Keratinocyte (primary cell): Measurements from ENCODE around the gene LRRC42. TPM values are rescaled to one million over a fixed set of nuclear protein-coding genes. Genes with fewer than 3 reads are reported as not detected.

Experiments used
- DNase-seq: peaks from one replicate; pipeline ENCODE4 v3.0.0-alpha.2; 2011; ENCODE audit warnings: low read depth, missing footprints, low spot score
- FAIRE-seq: peaks from 2 replicates; lab custom pipeline; 2011; peaks lifted over from hg19 to GRCh38; lab: Jason Lieb, UNC
- H2AFZ ChIP-seq: 2 replicates; pipeline ENCODE4 v1.6.0; 2012; ENCODE audit warnings: low read length, control low read depth, inconsistent platforms; ENCODE audit not compliant: control insufficient read depth
- H3K27ac ChIP-seq: 2 replicates; pipeline ENCODE4 v1.5.1; 2011; ENCODE audit warnings: low read length; ENCODE audit not compliant: control insufficient read depth, insufficient read depth
- H3K27me3 ChIP-seq: 3 replicates; pipeline ENCODE4 v1.6.0; 2011; ENCODE audit warnings: low read length; ENCODE audit not compliant: control insufficient read depth, insufficient read depth; ENCODE audit errors: extremely low read depth
- H3K36me3 ChIP-seq, 2 experiments: 2 replicates in 1 of 2; 3 replicates in 1 of 2; pipeline ENCODE4 v1.5.1; 2011; ENCODE audit warnings: low read length in 2 of 2, mild to moderate bottlenecking in 1 of 2; ENCODE audit not compliant: control insufficient read depth in 2 of 2, insufficient read depth in 2 of 2; ENCODE audit errors: extremely low read depth in 1 of 2
- H3K4me1 ChIP-seq: 3 replicates; pipeline ENCODE4 v1.5.1; 2011; ENCODE audit warnings: low read length; ENCODE audit not compliant: control insufficient read depth, insufficient read depth; ENCODE audit errors: extremely low read depth
- H3K4me2 ChIP-seq: 3 replicates; pipeline ENCODE4 v1.6.0; 2011; ENCODE audit warnings: low read depth, low read length; ENCODE audit not compliant: control insufficient read depth, insufficient read depth; ENCODE audit errors: extremely low read depth
- H3K4me3 ChIP-seq, 3 experiments: fragments of 200-600 bp in 1 of 3; sonication (generic) in 1 of 3; 2 replicates in 2 of 3; 3 replicates in 1 of 3; pipeline ENCODE4 v1.5.1; 2011 to 2016; ENCODE audit warnings: low read length in 3 of 3, mild to moderate bottlenecking in 3 of 3, control low read depth in 2 of 3, inconsistent platforms in 1 of 3, low read depth in 1 of 3, mixed read lengths in 1 of 3, mixed run types in 1 of 3, moderate library complexity in 1 of 3; ENCODE audit not compliant: control insufficient read depth in 2 of 3, insufficient read depth in 2 of 3; ENCODE audit errors: extremely low read depth in 1 of 3
- H3K79me2 ChIP-seq: 2 replicates; pipeline ENCODE4 v1.6.0; 2012; ENCODE audit warnings: low read length; ENCODE audit not compliant: control insufficient read depth, insufficient read depth
- H3K9ac ChIP-seq: 3 replicates; pipeline ENCODE4 v1.6.0; 2011; ENCODE audit warnings: low read length; ENCODE audit not compliant: control insufficient read depth, insufficient read depth; ENCODE audit errors: extremely low read depth
- H3K9me1 ChIP-seq: 3 replicates; pipeline ENCODE4 v1.6.0; 2011; ENCODE audit warnings: low read length; ENCODE audit not compliant: control insufficient read depth, insufficient read depth; ENCODE audit errors: extremely low read depth
- H3K9me3 ChIP-seq: 2 replicates; pipeline ENCODE4 v1.5.1; 2012; ENCODE audit warnings: low read depth, low read length; ENCODE audit not compliant: control insufficient read depth
- H4K20me1 ChIP-seq: 3 replicates; pipeline ENCODE4 v1.6.0; 2011; ENCODE audit warnings: low read length; ENCODE audit not compliant: control insufficient read depth, insufficient read depth; ENCODE audit errors: extremely low read depth
- EZH2 ChIP-seq: IDR thresholded peaks from one replicate; pipeline ENCODE4 v1.6.1; 2012; ENCODE audit warnings: inconsistent platforms, mild to moderate bottlenecking, low read length, moderate library complexity
- dilution Hi-C: fragments of 300-500 bp; cut with MboI; formaldehyde crosslinking; loops from one replicate; pipeline ENCODE4 v1.7.0; 2020; ENCODE audit warnings: low sequenced_read_pairs; ENCODE audit not compliant: extremely low pct_ligation_motif_present
- polyA plus RNA-seq, 5 experiments: library from polyadenylated mRNA; depleted of rRNA in 3 of 5; stranded (reverse) in 3 of 5; stranded (forward) in 1 of 5; unstranded in 1 of 5; fragments of >200 nt; gene quantifications; 1 replicate in 1 of 5; 2 replicates in 3 of 5; 3 replicates in 1 of 5; pipeline versions ENCODE4 v1.2.1 to v1.2.3, GENCODE V29; 2011 to 2012; ENCODE audit warnings: missing spikeins in 2 of 5, low read depth in 1 of 5, low replicate concordance in 1 of 5
- TF ChIP-seq, protein P1 (sequence below), 3 experiments: IDR thresholded peaks in 1 of 3; conservative IDR thresholded peaks in 1 of 3; optimal IDR thresholded peaks in 1 of 3; 2 replicates in 2 of 3; 3 replicates in 1 of 3; pipeline versions ENCODE3 to v1.5.1; 2011; ENCODE audit warnings: low read length in 3 of 3, mild to moderate bottlenecking in 3 of 3, moderate library complexity in 2 of 3, control low read depth in 1 of 3, inconsistent platforms in 1 of 3; ENCODE audit not compliant: insufficient read depth in 2 of 3; ENCODE audit errors: extremely low read depth in 1 of 3

The LRRC42 gene
- polyA plus RNA-seq, 1 donor (not counting 4 experiments of a cell fraction or from before 2014, with no cell fraction given) = 61.8 TPM

DNA sequence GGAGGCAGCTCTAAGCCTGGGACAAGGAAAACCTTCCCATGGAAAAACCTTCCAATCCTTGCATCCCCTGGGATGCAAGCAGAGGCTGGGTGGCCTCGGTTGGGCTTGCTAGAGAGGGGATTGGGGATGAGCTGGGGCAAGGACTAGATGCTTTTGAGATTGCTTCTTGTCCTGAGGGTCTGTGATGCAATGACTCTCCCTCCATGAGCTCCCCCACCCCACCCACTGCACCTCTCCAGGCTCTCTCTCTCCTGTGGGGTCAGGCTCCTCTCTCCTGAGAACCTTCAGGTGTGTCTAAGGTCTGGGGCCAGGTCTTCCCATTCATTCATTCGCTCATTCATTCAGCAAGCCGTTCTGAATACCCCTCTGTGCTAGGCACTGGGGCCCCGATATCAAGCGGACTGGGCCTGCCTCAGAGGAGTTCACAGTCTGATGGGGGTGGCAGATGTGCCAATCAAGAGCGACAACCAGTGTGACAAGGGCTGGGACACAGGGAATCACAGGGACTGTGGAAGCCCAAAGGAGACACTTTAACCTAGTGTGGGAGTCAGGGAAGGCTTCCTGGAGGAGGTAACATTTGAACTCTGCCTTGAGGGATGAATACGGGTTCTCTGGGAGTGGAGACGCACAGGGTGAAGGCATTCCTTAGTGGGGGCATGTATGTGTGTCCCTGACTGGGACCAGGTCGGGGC, 65.3 kb downstream of the LRRC42 start:
- H3K27me3 ChIP-seq = peaks cover 17% of the 10 kb centered on the region
- H3K9ac ChIP-seq = no peak overlapping the region
- no peaks in the 10 kb centered on the region for H4K20me1 ChIP-seq
- TF ChIP-seq EZH2 = no peak
- TF ChIP-seq, protein P1, sequence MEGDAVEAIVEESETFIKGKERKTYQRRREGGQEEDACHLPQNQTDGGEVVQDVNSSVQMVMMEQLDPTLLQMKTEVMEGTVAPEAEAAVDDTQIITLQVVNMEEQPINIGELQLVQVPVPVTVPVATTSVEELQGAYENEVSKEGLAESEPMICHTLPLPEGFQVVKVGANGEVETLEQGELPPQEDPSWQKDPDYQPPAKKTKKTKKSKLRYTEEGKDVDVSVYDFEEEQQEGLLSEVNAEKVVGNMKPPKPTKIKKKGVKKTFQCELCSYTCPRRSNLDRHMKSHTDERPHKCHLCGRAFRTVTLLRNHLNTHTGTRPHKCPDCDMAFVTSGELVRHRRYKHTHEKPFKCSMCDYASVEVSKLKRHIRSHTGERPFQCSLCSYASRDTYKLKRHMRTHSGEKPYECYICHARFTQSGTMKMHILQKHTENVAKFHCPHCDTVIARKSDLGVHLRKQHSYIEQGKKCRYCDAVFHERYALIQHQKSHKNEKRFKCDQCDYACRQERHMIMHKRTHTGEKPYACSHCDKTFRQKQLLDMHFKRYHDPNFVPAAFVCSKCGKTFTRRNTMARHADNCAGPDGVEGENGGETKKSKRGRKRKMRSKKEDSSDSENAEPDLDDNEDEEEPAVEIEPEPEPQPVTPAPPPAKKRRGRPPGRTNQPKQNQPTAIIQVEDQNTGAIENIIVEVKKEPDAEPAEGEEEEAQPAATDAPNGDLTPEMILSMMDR (optimal IDR thresholded peaks at IDR 0.05 in 1 of 3, IDR thresholded peaks at IDR 0.05 in 1 of 3, conservative IDR thresholded peaks at IDR 0.05 in 1 of 3; ENCODE audit: extremely low read depth in 1 of 3, insufficient read depth in 2 of 3, low read length in 3 of 3) = no peak
- H3K9me3 ChIP-seq = no peaks in the 10 kb centered on the region
- no peaks in the 10 kb centered on the region for H3K36me3 ChIP-seq
- H3K9me1 ChIP-seq = no peaks in the 10 kb centered on the region
- no peak overlapping the region for H2AFZ ChIP-seq
- dilution Hi-C loops = no loop called here
- DNase-seq = no peak
- H3K4me1 ChIP-seq = peaks cover 12% of the 10 kb centered on the region
- H3K79me2 ChIP-seq = no peaks in the 10 kb centered on the region
- H3K4me2 ChIP-seq = no peak overlapping the region
- no peak for FAIRE-seq
- H3K4me3 ChIP-seq = no peak overlapping the region
- H3K27ac ChIP-seq = no peak overlapping the region

DNA sequence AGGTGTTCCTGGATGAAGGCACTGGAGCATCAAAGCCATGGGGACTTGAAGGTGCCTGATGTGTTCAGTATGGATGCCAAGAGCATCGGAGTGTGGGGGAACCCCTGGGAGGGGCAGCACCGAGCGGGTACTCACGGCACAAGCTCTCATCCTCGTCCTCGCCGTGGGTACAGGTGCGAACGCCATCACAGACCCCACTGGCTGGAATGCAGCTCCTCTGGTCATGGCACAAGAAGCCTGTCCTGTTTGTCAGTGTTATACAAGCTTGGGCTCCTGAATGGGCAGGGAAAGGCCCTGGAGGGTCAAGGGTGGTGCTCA, 65.8 kb downstream of the LRRC42 start:
- Histone ChIP-seq H3K9me1 (no peaks in the 10 kb centered on the region), H3K4me3 (no peak overlapping the region), H3K36me3 (no peaks in the 10 kb centered on the region), H3K27me3 (peaks cover 17% of the 10 kb centered on the region), H3K9me3 (no peaks in the 10 kb centered on the region), H3K4me1 (peaks cover 12% of the 10 kb centered on the region), H3K79me2 (no peaks in the 10 kb centered on the region), H3K27ac (no peak overlapping the region), H3K9ac (no peak overlapping the region), H3K4me2 (no peak overlapping the region), H2AFZ (no peak overlapping the region), H4K20me1 (no peaks in the 10 kb centered on the region)
- dilution Hi-C loops = no loop called here
- FAIRE-seq (no peak), DNase-seq (no peak)
- TF ChIP-seq EZH2 = no peak
- TF ChIP-seq, protein P1 (optimal IDR thresholded peaks at IDR 0.05 in 1 of 3, IDR thresholded peaks at IDR 0.05 in 1 of 3, conservative IDR thresholded peaks at IDR 0.05 in 1 of 3; ENCODE audit: extremely low read depth in 1 of 3, insufficient read depth in 2 of 3, low read length in 3 of 3) = no peak
